Measurements from ENCODE around the gene MTHFD1L. TPM values are rescaled to one million over a fixed set of nuclear protein-coding genes. Genes with fewer than 3 reads are reported as not detected.

Gene MTHFD1L
- polyA plus RNA-seq, 3 donors: 0.25 to 1.3 (median 0.39) TPM

DNA sequence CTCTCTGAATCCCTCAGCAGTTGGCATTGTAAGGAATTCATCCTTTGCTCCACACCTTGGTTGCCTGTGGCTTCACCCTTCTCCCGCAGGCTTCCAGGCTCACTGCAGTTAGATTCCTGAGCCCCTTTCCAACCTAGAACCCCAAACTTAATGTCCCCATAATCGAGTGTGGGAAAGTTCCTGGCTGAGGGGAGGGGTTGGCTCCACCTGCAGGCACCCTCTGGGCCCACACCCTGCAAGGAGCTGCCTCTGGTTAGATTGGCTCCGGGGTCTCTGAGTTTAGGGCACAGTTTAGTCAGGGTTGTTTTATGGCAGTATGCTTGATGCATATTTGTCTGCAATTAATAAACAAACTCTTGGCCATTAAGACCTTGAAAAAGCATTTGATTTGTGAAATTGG is 63.4 kb downstream of the MTHFD1L start:
- Histone ChIP-seq H3K4me1 (ENCODE audit: control insufficient read depth in 1 of 2, insufficient read depth in 2 of 2, low read length in 2 of 2) (peaks cover 8% of the 10 kb centered on the region in 2 donors), H3K79me2 (ENCODE audit: insufficient read depth, low read length) (no peaks in the 10 kb centered on the region), H3K9me3 (replicated peaks in 1 of 2; ENCODE audit: control insufficient read depth in 1 of 2, insufficient read depth in 1 of 2, low read length in 2 of 2) (no peaks in the 10 kb centered on the region), H3K4me2 (replicated peaks; ENCODE audit: extremely low read depth, low read length, poor library complexity, severe bottlenecking) (no peak overlapping the region), H3K4me3 (replicated peaks in 1 of 3; ENCODE audit: low read depth in 2 of 3, low read length in 3 of 3) (no peak overlapping the region), H3K27ac (ENCODE audit: low read depth in 1 of 2, low read length in 2 of 2) (no peak overlapping the region), H3K9ac (ENCODE audit: insufficient read depth, low read length, poor library complexity, severe bottlenecking) (no peak overlapping the region), H3K36me3 (replicated peaks in 1 of 2; ENCODE audit: control insufficient read depth in 1 of 2, insufficient read depth in 2 of 2, low read length in 2 of 2) (no peaks in the 10 kb centered on the region), H2AFZ (ENCODE audit: insufficient read depth, low read depth, low read length, poor library complexity, severe bottlenecking) (no peak overlapping the region), H4K20me1 (ENCODE audit: insufficient read depth, low read length) (no peaks in the 10 kb centered on the region), H3K27me3 (ENCODE audit: control insufficient read depth in 2 of 2, insufficient read depth in 2 of 2, low read length in 2 of 2) (no peaks in the 10 kb centered on the region)
- DNase-seq: no peak
- peaks cover 4 to 6% of the 10 kb centered on the region in 2 donors for H3K36me3 Mint-ChIP-seq
- WGBS (ENCODE audit: insufficient coverage): no CpG with 5 or more reads among the region's 3 CpGs
- peaks cover 23% of the 10 kb centered on the region for H3K4me1 Mint-ChIP-seq
- peaks cover 0 to 3% (median 2%) of the 10 kb centered on the region in 3 donors for H3K27me3 Mint-ChIP-seq (ENCODE audit: low read depth in 3 of 3)
- intact Hi-C loops (cut with micrococcal nuclease): no loop called here
- TF ChIP-seq, protein P1, sequence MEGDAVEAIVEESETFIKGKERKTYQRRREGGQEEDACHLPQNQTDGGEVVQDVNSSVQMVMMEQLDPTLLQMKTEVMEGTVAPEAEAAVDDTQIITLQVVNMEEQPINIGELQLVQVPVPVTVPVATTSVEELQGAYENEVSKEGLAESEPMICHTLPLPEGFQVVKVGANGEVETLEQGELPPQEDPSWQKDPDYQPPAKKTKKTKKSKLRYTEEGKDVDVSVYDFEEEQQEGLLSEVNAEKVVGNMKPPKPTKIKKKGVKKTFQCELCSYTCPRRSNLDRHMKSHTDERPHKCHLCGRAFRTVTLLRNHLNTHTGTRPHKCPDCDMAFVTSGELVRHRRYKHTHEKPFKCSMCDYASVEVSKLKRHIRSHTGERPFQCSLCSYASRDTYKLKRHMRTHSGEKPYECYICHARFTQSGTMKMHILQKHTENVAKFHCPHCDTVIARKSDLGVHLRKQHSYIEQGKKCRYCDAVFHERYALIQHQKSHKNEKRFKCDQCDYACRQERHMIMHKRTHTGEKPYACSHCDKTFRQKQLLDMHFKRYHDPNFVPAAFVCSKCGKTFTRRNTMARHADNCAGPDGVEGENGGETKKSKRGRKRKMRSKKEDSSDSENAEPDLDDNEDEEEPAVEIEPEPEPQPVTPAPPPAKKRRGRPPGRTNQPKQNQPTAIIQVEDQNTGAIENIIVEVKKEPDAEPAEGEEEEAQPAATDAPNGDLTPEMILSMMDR (IDR thresholded peaks at IDR 0.05): no peak
- no peak overlapping the region for H3K27ac Mint-ChIP-seq
- no peaks in the 10 kb centered on the region for H3K9me3 Mint-ChIP-seq
- no peak overlapping the region for H3K4me3 Mint-ChIP-seq

DNA sequence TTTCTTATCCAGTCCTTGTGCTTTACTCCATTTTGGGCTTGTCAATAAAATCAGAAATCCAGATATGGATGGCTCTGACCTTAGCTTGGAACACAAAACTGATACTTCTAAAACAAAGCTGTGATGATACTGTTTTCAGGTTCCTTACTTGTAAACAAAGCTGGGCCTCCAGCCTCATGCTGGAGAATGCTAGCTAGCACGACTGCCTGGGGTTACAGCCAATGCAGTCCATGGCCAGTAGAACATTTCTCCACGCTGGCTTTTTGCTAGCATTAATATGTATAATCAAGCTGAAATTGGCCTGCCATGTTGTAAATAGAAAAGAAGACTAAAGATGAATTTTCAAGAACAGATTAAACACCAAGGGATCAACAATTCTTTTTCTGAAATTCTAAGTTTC is 63.9 kb downstream of the MTHFD1L start:
- Histone ChIP-seq H3K79me2 (ENCODE audit: insufficient read depth, low read length) (no peaks in the 10 kb centered on the region), H3K27ac (ENCODE audit: low read depth in 1 of 2, low read length in 2 of 2) (no peak overlapping the region), H3K4me1 (ENCODE audit: control insufficient read depth in 1 of 2, insufficient read depth in 2 of 2, low read length in 2 of 2) (peaks cover 8% of the 10 kb centered on the region in 2 donors), H3K36me3 (replicated peaks in 1 of 2; ENCODE audit: control insufficient read depth in 1 of 2, insufficient read depth in 2 of 2, low read length in 2 of 2) (no peaks in the 10 kb centered on the region), H3K9me3 (replicated peaks in 1 of 2; ENCODE audit: control insufficient read depth in 1 of 2, insufficient read depth in 1 of 2, low read length in 2 of 2) (no peaks in the 10 kb centered on the region), H2AFZ (ENCODE audit: insufficient read depth, low read depth, low read length, poor library complexity, severe bottlenecking) (no peak overlapping the region), H4K20me1 (ENCODE audit: insufficient read depth, low read length) (no peaks in the 10 kb centered on the region), H3K9ac (ENCODE audit: insufficient read depth, low read length, poor library complexity, severe bottlenecking) (no peak overlapping the region), H3K4me2 (replicated peaks; ENCODE audit: extremely low read depth, low read length, poor library complexity, severe bottlenecking) (no peak overlapping the region), H3K4me3 (replicated peaks in 1 of 3; ENCODE audit: low read depth in 2 of 3, low read length in 3 of 3) (no peak overlapping the region), H3K27me3 (ENCODE audit: control insufficient read depth in 2 of 2, insufficient read depth in 2 of 2, low read length in 2 of 2) (no peaks in the 10 kb centered on the region)
- intact Hi-C loops (cut with micrococcal nuclease): no loop called here
- Mint-ChIP-seq H3K4me3 (no peak overlapping the region), H3K36me3 (peaks cover 4 to 8% of the 10 kb centered on the region in 2 donors), H3K9me3 (no peaks in the 10 kb centered on the region), H3K27me3 (ENCODE audit: low read depth in 3 of 3) (peaks cover 0 to 3% (median 2%) of the 10 kb centered on the region in 3 donors), H3K27ac (peak overlapping the region in 1 of 7 donors; percentile 14), H3K4me1 (peaks cover 22% of the 10 kb centered on the region)
- no peak for DNase-seq
- TF ChIP-seq, protein P1 (IDR thresholded peaks at IDR 0.05): no peak
- WGBS (ENCODE audit: insufficient coverage): 80% methylated on average over 1 of the region's 2 CpGs

Measured in CD14-positive monocyte (primary cell).